Stimulated activated CD4-positive, alpha-beta T cell treated with anti-CD3 and anti-CD28 coated beads, Interleukin-12 subunit alpha, Interleukin-12 subunit beta, amount 100 ng/mL, for 48 hours (primary cell): ENCODE data around the gene CDH16.
"Not testable (repeated sequence)": the region's sequence is repeated elsewhere in the genome, so short reads cannot be mapped to it uniquely, and the experiment has no call there.

Source experiments
- DNase-seq, 3 donors: peaks; one replicate each; pipeline ENCODE4 v3.0.0-alpha.2; 2020; ENCODE audit warnings: low read depth in 2 of 3, low spot score in 1 of 3

Gene CDH16

DNA sequence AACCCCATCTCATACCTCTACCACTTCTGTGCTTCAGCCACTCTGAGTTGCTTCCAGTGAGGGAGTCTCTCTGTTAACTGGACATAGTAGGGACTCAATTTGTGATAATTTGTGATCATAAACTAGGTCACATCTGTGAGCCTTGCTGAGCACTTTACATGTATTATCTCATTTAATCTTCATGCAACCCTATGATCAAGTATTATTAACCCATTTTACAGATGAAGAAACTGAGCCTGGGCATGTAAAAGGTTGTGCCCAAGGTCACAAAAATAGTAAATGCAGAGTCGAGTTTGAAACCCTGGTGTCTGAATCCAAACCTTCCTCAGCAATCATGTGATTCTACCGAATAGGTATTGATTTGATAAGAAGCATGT is 19.8 kb downstream of the CDH16 start:
- DNase-seq, result no peak

DNA sequence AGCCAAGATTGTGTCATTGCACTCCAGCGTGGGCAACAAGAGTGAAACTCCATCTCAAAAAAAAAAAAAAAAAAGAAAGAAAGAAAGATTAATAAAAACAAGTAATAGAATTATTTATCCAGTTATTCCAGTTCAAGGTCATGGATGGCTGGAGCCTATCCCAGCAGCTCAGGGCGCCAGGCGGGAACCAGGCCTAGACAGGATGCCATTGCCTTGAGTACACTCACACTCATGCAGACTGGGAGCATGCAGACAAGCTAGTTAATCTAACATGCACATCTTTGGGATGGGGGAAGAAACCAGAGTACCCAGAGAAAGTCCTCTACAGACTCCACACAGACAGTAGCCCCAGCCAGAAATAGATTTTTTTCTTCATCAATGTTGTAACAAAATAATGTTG is 20.5 kb downstream of the CDH16 start:
- no peak for DNase-seq

DNA sequence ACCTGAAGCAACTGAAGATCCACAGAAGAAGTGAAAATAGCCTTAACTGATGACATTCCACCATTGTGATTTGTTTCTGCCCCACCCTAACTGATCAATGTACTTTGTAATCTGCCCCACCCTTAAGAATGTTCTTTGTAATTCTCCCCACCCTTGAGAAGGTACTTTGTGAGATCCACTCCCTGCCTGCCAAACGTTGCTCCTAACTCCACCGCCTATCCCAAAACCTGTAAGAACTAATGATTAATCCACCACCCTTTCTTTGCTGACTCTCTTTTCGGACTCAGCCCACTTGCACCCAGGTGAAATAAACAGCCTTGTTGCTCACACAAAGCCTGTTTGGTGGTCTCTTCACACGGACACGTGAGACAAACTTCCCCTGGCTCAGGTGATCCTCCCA is 22.0 kb downstream of the CDH16 start:
- DNase-seq, result not testable (repeated sequence)

DNA sequence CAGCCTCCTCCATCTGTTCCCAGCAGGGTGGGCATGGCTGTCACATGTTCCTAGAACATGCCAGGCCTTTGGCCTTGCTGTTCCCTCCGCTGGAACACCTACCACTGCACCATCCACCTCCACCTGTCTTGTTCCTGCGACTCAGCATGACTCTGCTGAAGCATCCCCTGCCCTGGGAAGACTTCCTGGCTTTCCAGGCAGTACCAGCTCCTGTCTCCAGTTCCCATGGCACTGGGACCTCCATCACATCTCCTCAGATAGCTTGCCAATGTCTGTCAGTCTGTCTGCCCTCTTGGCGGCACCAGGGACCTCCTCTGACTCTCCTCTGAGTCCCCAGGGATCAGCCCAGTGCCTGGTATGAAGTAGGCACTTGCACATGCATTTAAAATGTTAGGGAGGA is 22.7 kb downstream of the CDH16 start:
- no peak for DNase-seq

DNA sequence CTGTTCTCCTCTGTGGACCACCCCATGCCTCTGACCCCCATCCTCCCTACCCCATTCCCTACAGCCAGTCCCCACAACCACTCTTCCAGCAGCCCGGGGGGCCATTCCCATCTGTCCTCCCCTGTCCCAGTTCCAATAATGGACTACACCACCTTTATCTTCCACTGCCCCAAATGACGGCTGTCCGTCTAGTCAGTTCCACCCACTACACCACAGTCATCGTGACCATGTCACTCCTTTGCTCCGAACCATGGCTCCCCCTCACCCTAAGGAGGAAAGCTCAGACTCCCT is 23.1 kb downstream of the CDH16 start:
- DNase-seq, result no peak

DNA sequence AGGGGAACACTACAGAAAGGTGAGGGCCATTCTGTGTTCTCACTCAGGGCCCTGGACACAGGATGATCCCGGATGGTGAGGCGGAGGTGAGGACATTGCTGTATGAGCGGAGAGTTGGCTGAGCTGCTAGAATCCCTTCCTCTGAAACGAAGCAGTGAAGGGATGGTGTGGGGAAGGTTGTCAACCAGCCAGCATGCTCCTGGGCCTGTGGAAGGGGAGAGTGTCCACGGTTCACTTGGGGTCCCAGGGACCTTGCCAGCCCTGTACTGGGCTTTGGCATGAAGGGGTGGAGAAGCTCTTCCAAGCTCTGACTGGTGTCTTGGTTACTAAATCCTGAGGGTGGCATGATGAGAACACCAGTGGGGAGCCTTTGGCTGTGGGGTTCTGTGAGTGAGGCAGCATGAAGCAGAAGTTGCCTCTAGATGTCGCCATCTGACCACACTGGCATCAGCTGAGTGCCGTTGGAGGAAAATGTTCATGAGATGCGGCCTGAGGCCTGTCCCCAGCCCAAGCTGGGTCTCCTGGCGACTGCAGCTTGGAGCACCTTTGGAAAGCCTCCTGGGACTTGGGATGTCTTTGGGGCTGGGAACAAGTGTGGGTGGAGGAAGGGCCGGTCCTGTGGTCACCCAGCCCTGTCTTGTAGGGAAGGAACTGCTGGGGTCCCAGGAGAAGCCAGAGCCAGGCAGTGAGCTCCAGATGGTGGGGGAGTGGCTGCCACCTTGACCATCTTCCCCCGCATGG is 23.6 kb downstream of the CDH16 start:
- DNase-seq, result peak in 2 of 3 donors; percentile 53 to 54

DNA sequence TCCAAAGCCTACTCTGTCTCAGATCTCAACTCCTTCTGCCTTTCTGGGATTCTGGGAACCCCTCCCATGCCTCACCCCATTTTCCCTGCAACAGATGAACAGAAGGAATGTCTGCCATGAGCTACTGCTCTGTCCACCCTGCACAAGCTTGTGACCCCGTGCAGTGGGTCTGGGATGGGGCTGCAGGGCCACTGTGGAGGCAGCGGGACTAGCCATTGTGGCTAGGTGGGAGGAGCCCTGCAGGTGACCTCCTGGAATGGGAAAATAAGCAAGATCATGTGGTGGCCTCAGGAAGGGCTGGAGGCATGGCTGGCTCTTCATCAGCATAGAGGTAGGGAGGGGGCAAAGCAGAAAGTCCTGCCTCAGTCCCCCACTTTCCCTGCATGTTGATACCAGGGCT is 24.6 kb downstream of the CDH16 start:
- no peak for DNase-seq

DNA sequence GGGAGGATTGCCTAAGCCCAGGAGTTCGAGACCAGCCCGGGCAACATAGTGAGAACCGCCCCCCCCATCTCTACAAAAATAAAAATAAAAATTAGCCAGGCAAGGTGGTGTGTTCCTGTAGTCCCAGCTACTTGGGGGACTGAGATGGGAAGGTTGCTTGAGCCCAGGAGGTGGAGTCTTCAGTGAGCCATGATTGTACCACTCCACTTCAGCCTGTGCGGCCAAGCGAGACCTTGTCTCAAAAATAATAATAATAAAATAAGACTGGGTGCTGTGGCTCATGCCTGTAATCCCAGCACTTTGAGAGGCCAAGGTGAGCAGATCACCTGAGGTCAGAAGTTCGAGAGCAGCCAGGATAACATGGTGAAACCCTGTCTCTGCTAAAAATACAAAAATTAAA is 26.9 kb downstream of the CDH16 start:
- no peak for DNase-seq

DNA sequence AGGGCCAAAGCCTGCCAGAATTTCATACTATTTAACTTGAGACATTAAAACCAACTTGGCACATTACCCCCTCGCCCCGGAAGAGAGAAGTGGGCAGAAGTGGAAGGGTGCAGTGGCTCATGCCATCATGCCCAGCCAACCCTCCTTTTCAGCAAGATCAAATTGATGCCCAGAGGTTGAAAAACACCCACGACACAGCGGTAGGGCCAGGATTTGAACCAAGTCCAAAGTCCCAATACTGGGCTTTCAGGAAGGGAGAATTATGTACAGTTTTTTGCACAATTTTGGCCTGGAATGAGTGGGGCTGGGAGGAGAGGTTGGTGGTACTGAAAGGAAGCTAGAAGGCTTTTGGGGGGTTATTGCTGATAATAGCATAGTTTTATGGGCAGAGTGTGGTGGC is 27.3 kb downstream of the CDH16 start:
- DNase-seq, result no peak

DNA sequence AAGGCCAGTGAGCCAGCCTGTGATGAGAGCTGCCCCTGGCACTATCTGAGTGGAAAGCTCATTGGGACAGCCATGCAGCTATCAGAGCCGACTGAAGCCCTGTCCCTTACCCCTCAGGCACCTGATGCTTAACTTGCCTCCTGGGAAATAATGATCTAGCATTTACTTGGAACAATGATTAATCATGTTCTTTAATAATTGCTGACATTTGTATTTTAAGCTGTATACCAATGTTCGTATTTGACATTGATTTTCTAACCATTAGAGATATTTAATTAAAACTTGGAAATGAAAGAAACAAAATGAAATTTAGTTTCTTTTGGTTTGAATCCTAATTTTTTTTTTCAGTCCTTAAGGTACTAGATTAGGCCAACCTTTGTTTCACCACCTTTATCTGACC is 27.9 kb downstream of the CDH16 start:
- no peak for DNase-seq

DNA sequence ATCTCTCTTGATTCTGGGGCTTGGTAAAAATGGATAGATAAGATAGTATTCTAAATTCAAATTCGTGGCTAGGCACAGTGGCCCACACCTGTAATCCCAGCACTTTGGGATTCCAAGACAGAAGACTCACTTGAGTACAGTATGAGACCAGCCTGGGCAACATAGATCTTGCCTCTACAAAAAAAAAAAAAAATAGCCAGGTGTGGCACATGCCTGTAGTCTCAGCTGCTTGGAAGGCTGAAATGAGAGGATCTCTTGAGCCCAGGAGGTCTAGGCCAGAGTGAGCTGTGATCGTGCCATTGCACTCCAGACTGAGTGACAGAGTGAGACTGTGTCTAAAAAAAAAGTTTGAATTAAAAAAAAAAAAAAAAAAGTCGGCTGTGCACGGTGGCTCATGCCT is 29.1 kb downstream of the CDH16 start:
- DNase-seq, result no peak

DNA sequence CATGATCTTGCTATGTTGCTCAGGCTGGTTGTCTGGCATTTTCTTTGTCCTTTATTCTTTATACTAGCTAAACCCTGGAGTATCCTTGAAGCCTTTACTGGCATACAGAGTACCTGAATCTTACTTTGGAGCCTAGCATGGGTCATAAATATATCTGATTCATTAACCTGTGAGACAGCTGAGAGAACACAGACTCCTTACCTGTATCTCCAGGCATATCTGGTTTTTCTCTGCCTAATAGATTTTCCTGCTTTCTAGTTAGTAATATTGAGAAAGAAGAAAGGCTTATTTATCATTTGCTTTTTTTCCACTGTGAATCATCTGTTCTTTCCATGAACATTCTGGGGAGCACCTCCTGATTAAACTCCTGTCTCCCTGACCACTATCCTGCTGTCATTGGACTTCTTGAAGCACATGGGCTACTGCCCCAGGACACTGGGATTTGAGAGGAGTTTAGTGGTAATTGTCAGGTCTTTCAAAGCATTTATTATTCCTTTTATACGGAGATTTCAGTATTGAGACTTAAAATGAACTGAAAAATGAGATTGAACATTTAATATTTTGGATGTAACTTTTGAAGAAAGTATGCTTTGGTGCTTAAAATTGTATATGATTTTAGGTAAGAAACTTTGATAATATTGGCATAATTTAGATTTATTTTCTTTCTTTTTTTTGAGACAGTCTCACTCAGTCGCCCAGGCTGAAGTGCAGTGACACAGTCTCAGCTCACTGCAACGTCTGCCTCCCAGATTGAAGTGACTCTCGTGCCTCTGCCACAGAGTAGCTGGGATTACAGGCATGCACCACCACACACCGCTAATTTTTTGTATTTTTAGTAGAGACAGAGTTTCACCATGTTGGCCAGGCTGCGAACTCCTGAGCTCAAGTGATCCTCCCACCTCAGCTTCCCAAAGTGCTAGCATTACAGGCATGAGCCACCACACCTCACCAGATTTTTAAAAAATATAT is 29.8 kb downstream of the CDH16 start:
- DNase-seq, result no peak

DNA sequence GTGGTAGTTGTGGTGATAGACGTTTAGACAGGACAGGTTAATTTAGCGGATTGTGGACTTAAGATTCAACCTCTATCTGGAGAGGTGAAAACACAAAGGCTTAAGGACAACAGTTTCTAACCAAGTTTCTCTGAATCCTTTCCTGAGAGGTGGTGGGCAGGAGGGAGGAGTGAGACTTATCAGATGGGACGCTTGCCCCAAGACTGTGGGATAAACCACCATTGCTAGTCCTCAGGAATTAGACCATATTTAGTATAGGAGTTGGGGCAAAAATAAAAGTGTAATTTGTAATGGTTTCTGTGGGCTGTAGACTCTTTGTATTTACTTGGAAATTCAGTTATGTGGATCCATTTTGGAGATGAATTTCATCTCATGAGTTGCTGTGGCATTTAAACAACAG is 31.8 kb downstream of the CDH16 start:
- no peak for DNase-seq

DNA sequence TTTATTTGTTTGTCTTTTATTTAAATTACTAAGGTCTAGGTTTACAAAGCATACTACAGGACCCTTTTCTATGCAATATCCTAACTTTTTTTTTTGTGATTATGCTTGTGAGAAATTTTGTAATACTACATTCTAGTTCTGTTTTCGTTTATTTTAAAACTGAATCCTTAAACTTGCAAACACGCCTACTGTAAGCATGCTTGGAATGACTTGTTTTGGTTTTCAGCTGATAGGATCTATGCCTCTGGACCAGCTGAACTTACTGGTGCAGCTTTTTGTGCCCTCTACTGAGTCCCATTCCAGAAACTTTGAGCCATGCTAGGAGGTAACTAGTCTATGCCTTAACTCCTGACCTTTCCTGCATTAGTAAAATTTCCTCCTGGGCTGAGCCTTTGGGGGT is 32.4 kb downstream of the CDH16 start:
- DNase-seq, result no peak

DNA sequence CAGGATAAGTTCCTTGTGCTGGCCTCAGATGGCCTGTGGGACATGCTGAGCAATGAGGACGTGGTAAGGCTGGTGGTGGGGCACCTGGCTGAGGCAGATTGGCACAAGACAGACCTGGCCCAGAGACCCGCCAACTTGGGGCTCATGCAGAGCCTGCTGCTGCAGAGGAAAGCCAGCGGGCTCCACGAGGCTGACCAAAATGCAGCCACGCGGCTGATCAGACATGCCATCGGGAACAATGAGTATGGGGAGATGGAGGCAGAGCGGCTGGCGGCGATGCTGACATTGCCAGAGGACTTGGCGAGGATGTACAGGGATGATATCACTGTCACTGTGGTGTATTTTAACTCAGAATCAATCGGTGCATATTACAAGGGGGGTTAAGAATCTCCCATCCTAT is 33.2 kb downstream of the CDH16 start:
- no peak for DNase-seq

DNA sequence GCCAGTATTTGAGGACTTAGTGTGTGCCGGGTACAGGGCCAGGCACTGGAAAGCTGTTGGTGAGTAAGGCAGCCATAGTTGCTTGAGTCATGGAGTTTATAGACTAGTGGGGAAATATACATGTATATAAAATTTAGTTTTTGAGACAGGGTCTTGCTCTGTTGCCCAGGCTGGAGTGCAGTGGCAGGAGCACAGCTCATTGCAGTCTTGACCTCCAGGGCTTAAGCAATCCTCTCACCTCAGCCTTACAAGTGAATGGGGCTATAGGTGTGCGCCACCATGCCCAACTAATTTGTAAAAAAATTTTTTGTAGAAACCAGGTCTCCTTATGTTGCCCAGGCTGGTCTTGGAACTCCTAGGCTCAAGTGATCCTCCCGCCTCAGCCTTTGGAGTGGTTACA is 36.0 kb downstream of the CDH16 start:
- DNase-seq, result no peak

DNA sequence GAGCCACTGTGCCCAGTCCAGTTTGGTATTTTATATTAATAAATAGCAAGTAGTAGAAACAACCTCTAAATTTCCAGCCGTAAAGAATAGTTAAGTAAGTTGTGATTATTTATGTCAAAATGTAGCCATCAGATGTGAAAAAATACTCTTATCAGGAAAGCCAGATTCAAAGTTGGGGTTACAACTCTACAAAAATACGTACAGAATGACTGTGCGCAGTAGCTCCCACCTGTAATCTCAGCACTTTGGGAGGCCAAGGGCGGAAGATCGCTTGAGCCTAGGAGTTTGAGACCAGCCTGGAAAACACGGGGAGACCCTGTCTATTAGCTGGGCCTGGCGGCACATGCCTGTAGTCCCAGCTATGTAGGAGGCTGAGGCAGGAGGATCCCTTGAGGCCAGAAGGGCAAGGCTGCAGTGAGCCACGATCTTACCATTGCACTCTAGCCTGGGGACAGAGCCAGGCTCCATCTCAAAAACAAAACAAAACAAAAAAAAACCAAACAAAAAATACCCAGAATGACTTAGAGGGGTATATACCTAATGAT is 36.6 kb downstream of the CDH16 start:
- no peak for DNase-seq

DNA sequence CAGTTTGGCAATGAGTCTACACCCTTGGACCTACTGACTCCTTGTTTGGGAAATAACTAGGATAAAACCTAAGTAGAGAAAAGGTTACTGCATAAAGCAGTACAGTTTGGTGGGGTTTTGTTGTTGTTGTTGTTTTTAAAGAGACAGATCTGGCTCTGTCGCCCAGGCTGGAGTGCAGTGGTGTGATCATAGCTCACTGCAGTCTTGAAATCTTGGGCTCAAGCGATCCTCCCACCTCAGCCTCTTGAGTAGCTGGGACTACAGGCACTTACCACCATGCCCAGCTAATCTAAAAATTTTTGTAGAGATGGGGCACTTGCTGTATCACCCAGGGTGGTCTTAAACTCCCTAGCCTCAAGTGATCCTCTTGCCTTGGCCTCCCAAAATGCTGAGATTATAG is 37.1 kb downstream of the CDH16 start:
- DNase-seq, result no peak

DNA sequence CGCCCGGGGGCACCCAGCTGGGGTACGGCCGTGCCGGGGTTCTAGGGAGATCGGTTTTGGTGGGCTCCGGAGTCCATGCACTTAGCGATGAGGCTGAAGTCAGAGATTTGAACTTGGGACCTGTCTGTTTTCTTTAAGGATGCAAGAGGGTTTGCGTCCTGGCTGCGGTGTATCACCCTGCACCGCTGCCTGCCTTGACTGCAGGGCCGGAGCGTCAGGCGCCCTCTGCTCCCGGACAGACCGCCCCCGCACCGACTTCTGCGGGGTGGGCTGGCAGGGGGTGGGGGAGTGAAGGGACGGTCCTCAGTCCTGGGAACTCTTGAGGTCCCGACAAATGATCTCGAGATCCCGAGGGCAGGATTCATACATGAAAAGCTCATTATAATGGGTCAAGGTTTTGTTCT is 37.7 kb downstream of the CDH16 start:
- DNase-seq, result no peak

DNA sequence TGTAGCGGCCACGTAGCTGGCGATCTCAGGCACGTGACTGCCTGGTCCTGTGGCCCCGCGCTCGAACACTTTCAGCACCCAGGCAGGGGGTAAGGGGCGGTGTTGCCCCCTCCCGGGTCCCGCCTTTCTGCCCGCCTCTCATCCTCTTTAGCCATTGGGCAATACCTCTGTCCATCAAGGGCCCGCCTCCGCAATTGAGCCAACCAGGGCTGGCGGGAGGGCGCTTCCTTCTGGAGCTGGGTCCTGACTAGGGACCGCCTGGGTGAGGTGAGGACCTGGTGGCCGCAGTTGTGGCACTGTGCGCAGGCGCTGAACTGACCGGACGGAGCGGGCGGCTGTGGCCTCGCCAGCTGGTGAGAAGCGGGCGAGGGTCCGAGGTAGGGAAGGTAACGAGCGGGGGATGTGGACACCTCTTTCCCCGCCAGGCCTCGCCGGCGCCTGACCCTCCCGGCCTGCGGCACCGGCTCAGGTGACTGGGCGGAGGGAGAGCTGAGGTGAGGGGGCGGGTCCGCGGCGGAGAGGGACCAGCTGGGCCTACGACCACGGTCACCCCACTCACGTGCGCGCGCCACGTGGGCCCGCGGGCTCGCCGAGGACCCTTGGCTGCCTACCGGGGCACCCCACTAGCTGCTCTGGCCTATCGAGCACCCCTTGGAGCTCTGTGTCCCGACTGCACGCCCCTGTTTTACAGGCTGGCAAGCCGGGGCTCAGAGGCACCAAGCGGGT is 38.2 kb downstream of the CDH16 start, which contains the start of gene PDP2:
PDP2 (plus strand) TSS at position 228 of the 726 bp plus-strand sequence. CDS start 3,770 bp downstream, outside the sequence.
- DNase-seq, result peak; percentile 87 to 95 (median 87)

DNA sequence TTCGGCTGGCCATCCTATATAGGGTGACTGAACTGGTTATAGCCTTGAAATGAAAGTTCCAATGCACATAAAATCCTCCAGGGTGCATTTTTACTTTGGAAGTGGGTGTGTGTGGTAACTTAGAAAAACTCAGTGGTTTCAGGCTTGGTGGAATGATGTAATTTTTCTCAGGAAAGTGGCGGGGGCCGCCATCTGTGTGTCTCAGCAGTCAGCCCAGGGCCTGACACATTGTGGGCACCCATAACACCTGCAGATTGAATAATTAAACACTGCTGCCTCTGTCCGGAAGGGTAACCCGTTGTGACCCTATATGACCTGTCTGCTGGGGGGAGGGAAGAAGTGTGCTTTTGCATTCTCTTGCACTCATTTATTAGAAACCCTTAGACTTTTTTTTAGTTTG is 40.6 kb downstream of the CDH16 start:
- peak; percentile 62 to 74 (median 70) for DNase-seq
